Uterus (tissue), 4 donors: ENCODE results near the gene RIC8B. TPM values are rescaled to one million over a fixed set of nuclear protein-coding genes. Genes with fewer than 3 reads are reported as not detected.

Source experiments
- DNase-seq, 2 donors: peaks; one replicate each; pipeline ENCODE4 v3.0.0-alpha.2; 2019 to 2020
- H3K27ac ChIP-seq, 2 donors: fragments of 200-600 bp; sonication (generic); 1 replicate in 1 of 2; 2 replicates in 1 of 2; pipeline ENCODE4 v1.5.1; 2016 to 2018
- H3K27me3 ChIP-seq, 2 donors: fragments of 200-600 bp; sonication (generic); one replicate each; pipeline ENCODE4 v1.5.1; 2018 to 2019; ENCODE audit warnings: control low read depth in 1 of 2
- H3K36me3 ChIP-seq, 2 donors: fragments of 200-600 bp; sonication (generic); one replicate each; pipeline ENCODE4 v1.5.1; 2019; ENCODE audit warnings: control low read depth in 1 of 2
- H3K4me1 ChIP-seq, 2 donors: fragments of 200-600 bp; sonication (generic); one replicate each; pipeline ENCODE4 v1.5.1; 2018 to 2019; ENCODE audit warnings: control low read depth in 1 of 2
- H3K4me3 ChIP-seq, 2 donors: fragments of 200-600 bp; sonication (generic); 1 replicate in 1 of 2; 2 replicates in 1 of 2; pipeline ENCODE4 v1.5.1; 2018 to 2019; ENCODE audit warnings: mild to moderate bottlenecking in 1 of 2
- H3K9me3 ChIP-seq, 2 donors: fragments of 200-600 bp; sonication (generic); one replicate each; pipeline ENCODE4 v1.5.1; 2019; ENCODE audit warnings: control low read depth in 1 of 2
- CTCF ChIP-seq, 4 experiments: fragments of 200-600 bp in 2 of 4; fragments of 450-650 bp in 2 of 4; sonication (generic) in 2 of 4; IDR thresholded peaks; one replicate each; pipeline ENCODE4 v1.5.1; 2016 to 2019; ENCODE audit warnings: antibody characterized with exemption in 4 of 4, mild to moderate bottlenecking in 2 of 4, moderate library complexity in 1 of 4
- POLR2A ChIP-seq, 2 donors: fragments of 450-650 bp; IDR thresholded peaks; one replicate each; pipeline ENCODE4 v1.6.1; 2016; ENCODE audit warnings: antibody characterized with exemption in 2 of 2, mild to moderate bottlenecking in 1 of 2, moderate library complexity in 1 of 2
- intact Hi-C: fragments of 100-400 bp; cut with DNase I; formaldehyde crosslinking; loops from one replicate; pipeline ENCODE4 v1.15.1; 2023; ENCODE audit warnings: low total_unique reads
- total RNA-seq, 4 donors: library from RNA; depleted of rRNA in 3 of 4; stranded (reverse); fragments of >200 nt in 3 of 4; gene quantifications; one replicate each; pipeline versions ENCODE4 v1.1.0 to v1.2.4, GENCODE V29; 2014 to 2023
- donor health status: DM: yes; HTN: yes; CAD: no.

The RIC8B gene
- total RNA-seq, 4 donors from 2014 or later = 23.1 to 49.7 (median 34.0) TPM

DNA sequence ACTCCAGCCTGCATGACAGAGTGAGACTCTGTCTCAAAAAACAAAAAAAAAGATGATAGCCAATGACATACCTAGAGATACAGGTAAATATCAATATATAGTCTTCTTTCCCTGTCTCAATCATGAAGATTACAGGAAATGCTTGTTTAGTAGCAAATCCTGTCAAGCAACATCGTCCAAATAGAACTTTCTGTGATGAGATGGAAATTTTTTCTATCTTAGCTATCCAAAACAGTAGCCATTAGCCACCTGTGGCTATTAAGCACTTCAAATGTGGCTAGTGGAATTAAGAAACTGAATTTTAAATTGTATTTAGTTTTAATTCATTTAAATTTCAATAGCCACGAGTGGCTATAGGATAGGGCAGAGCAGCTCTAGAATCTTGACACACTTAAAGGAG lies 33.2 kb upstream of the RIC8B start:
- H3K27me3 ChIP-seq = no peaks in the 10 kb centered on the region
- H3K27ac ChIP-seq = no peak overlapping the region
- intact Hi-C loops = no loop called here
- DNase-seq = no peak
- H3K4me1 ChIP-seq = no peaks in the 10 kb centered on the region
- H3K4me3 ChIP-seq = no peak overlapping the region
- H3K9me3 ChIP-seq = no peaks in the 10 kb centered on the region
- no peaks in the 10 kb centered on the region for H3K36me3 ChIP-seq
- TF ChIP-seq CTCF (IDR thresholded peaks at IDR 0.05) (no peak), POLR2A (IDR thresholded peaks at IDR 0.05) (no peak)

GRCh38 chr12:106743270-106743988 lies 31.1 kb upstream of the RIC8B start:
- intact Hi-C loops = no loop called here
- no peak for TF ChIP-seq CTCF (IDR thresholded peaks at IDR 0.05)
- TF ChIP-seq POLR2A (IDR thresholded peaks at IDR 0.05) = no peak
- H3K27me3 ChIP-seq = no peaks in the 10 kb centered on the region
- H3K4me1 ChIP-seq = no peaks in the 10 kb centered on the region
- DNase-seq = no peak
- no peaks in the 10 kb centered on the region for H3K36me3 ChIP-seq
- no peak overlapping the region for H3K27ac ChIP-seq
- no peak overlapping the region for H3K4me3 ChIP-seq
- H3K9me3 ChIP-seq = no peaks in the 10 kb centered on the region

DNA sequence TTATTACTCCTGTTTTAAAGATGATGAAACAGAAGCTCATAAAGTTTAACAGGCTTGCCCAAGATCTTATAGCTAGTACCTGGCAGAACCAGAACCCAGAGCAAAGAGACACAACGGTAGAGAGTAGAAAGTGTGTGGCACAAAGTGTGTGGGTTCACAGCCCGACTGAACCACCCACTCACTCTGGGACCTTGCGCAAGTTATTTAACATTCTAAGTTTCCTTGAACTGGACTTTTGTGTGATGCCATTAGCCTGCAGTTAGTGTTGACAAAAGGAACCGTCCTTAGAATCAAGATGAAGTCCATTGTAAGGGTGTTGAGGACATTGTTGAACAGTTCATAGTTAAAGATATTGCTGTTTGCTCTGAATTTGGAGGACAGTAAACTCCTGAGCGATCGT lies 29.9 kb upstream of the RIC8B start:
- no peaks in the 10 kb centered on the region for H3K27me3 ChIP-seq
- no peaks in the 10 kb centered on the region for H3K36me3 ChIP-seq
- no peak overlapping the region for H3K4me3 ChIP-seq
- H3K4me1 ChIP-seq = no peaks in the 10 kb centered on the region
- intact Hi-C loops = no loop called here
- no peak for DNase-seq
- no peaks in the 10 kb centered on the region for H3K9me3 ChIP-seq
- no peak for TF ChIP-seq CTCF (IDR thresholded peaks at IDR 0.05)
- no peak for TF ChIP-seq POLR2A (IDR thresholded peaks at IDR 0.05)
- no peak overlapping the region for H3K27ac ChIP-seq

GRCh38 chr12:106745181-106745745 lies 29.2 kb upstream of the RIC8B start:
- Histone ChIP-seq H3K27me3 (no peaks in the 10 kb centered on the region), H3K9me3 (no peaks in the 10 kb centered on the region), H3K4me3 (no peak overlapping the region), H3K4me1 (no peaks in the 10 kb centered on the region), H3K36me3 (no peaks in the 10 kb centered on the region), H3K27ac (no peak overlapping the region)
- intact Hi-C loops = no loop called here
- TF ChIP-seq POLR2A (IDR thresholded peaks at IDR 0.05) (no peak), CTCF (IDR thresholded peaks at IDR 0.05) (no peak)
- no peak for DNase-seq

GRCh38 chr12:106747973-106748436 lies 26.5 kb upstream of the RIC8B start:
- no peaks in the 10 kb centered on the region for H3K4me1 ChIP-seq
- H3K27me3 ChIP-seq = no peaks in the 10 kb centered on the region
- intact Hi-C loops = no loop called here
- H3K9me3 ChIP-seq = no peaks in the 10 kb centered on the region
- DNase-seq = no peak
- TF ChIP-seq POLR2A (IDR thresholded peaks at IDR 0.05) = no peak
- no peak for TF ChIP-seq CTCF (IDR thresholded peaks at IDR 0.05)
- H3K27ac ChIP-seq = no peak overlapping the region
- no peaks in the 10 kb centered on the region for H3K36me3 ChIP-seq
- no peak overlapping the region for H3K4me3 ChIP-seq
